Measurements from ENCODE around the gene SH3RF3.

SH3RF3 gene

GRCh38 chr2:109265953-109266352 lies 136.9 kb downstream of the SH3RF3 start:
- no peak for DNase-seq

GRCh38 chr2:109266496-109266895 lies 137.5 kb downstream of the SH3RF3 start:
- no peak for DNase-seq

- DNase-seq = no peak
Observed at GRCh38 chr2:109266998-109267854, 138.2 kb downstream of the SH3RF3 start.

GRCh38 chr2:109268916-109269315 lies 139.9 kb downstream of the SH3RF3 start:
- DNase-seq = no peak

- no peak for DNase-seq
Observed at GRCh38 chr2:109269706-109270504, 140.9 kb downstream of the SH3RF3 start.

- no peak for DNase-seq
Observed at GRCh38 chr2:109270505-109271312, 141.7 kb downstream of the SH3RF3 start.

DNA sequence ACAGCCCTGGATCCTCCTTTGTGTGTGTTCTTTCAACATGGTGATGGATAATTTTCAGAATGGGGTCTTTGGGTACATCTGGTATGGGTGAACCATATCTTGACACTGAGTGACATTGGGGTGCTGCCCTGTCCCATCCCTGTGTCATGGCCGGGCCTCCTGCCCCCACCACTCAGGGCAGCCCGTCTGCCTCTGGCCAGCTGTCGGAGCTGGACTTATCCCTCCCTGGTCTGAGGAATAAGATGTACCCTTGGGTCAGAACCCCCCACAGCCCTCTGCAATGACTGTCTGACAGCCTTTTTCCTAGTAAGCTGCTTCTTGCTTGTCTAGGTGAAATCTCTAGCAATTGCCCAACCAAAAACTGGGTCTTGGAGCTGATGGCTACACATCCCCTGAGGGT lies 142.9 kb downstream of the SH3RF3 start:
- DNase-seq = no peak

GRCh38 chr2:109272461-109272860 lies 143.5 kb downstream of the SH3RF3 start:
- DNase-seq = no peak

DNA sequence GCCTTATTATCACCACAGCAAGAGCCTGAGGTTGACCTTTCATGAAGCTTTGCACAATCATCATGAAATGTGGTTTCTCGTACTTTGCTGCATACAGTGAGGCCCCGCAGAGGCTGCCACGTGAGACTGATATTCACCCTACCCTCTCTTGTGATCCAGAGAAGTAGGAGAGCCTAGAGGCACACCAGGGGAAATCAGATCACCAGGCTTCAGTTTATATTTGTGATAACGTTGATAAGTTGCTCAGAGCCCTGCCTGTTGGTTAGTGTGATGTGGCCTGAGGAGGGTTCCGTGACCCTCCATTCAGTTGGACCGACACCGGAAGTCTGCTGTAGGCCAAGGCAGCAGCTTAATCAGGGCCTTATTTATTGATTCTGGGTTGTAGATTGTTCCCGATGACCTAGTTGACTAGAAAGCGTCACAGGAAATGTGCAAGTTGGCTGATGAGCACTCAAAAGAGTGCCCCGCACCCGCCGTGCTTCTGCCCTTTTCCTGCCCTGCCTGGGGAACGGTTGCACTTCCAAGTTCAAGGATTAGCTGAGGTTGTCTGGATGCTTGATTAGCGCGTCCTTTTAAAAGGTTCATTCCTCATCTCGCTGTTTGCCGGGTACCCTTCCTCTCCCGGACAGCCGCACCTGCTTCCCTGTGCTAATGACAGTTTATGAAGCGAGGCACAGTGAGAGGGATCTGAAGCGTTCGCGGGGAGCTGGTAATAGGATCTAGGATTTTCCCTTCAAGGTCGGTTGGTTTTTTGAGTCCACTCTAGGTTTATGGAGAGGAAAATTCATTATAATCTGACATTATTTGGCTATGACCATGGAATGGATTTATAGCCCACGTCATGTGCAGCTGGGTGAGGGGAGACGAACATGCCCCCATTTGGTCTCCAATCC lies 146.4 kb downstream of the SH3RF3 start:
- peak; percentile 26 for DNase-seq

GRCh38 chr2:109277406-109277805 lies 148.4 kb downstream of the SH3RF3 start:
- DNase-seq = no peak

- no peak for DNase-seq
Observed at GRCh38 chr2:109279243-109279860, 150.3 kb downstream of the SH3RF3 start.

GRCh38 chr2:109280804-109281203 lies 151.8 kb downstream of the SH3RF3 start:
- DNase-seq = no peak

- DNase-seq = no peak
Observed at GRCh38 chr2:109282360-109282759, 153.4 kb downstream of the SH3RF3 start.

DNA sequence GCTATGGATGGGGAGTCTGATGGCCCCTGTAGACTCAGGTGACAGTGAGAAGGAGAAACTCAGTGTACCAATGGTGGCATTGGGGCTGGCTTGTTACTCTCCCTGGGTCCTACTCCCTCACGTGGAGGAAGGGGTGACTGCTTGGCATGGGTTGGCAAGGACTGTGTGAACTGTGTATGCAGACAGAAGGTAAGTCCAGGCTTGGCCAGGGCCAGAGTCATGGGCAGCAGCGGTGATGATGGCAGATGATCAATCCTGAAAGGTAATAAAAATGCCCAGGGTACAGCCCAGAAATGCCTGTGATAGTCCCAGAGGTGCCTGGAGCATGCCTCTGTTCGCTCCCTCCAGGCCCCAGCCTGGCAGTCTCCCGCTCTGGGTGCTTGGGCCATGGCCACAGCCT lies 153.9 kb downstream of the SH3RF3 start:
- no peak for DNase-seq

GRCh38 chr2:109284826-109285225 lies 155.8 kb downstream of the SH3RF3 start:
- DNase-seq = no peak

- no peak for DNase-seq
Observed at GRCh38 chr2:109285244-109285651, 156.2 kb downstream of the SH3RF3 start.

- no peak for DNase-seq
Observed at GRCh38 chr2:109287413-109287812, 158.4 kb downstream of the SH3RF3 start.

- no peak for DNase-seq
Observed at GRCh38 chr2:109287838-109288237, 158.8 kb downstream of the SH3RF3 start.

- no peak for DNase-seq
Observed at GRCh38 chr2:109288544-109289368, 159.8 kb downstream of the SH3RF3 start.

DNA sequence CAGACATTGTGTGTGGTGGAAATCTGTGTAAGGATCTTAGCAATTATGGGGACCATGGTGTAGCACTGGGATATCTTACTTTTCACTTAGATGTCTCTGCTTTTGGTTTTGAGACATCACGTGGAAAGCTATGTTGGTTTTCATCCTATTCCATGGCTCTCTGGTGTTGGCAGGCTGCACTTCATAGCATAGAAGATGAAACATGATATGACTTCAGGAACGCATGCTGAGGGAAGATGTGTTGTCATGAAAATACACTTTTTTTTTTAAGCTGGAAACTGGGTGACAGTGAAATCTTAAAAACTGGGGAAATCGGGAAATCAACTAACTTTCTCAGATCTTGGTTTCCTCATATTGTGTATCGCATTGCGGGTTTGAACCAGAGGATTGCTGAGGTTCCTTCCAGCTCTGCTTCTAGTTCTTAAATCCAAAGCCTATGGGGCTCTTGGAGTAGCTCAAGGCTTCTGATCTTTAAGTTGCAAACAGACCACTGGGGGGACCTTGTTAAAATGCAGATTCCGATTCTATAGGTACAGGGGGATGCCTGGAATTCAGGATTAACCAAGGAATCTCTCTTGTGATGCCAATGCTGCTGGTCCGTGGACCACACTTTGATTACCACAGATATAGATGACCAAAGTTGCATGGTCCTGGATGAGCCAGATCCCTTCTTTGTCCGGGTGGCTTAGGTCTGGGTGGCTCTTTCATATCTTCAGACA lies 160.7 kb downstream of the SH3RF3 start:
- DNase-seq = no peak

Data from NCI-H1417 treated with DMSO at 0.1 percent for 48 hours (cell line).